WTC11 (cell line): ENCODE results near the gene PDZRN3. TPM values are rescaled to one million over a fixed set of nuclear protein-coding genes. Genes with fewer than 3 reads are reported as not detected.

Experiments
- ATAC-seq: fragments of 200-7000 bp; cut with Tn5 transposase; 2 replicates; pipeline ENCODE4 v1.10.0; 2021; ENCODE audit warnings: mild to moderate bottlenecking, moderate library complexity
- CTCF ChIA-PET: fragments of 300-600 bp; sonication (Branson Sonifier 250); formaldehyde crosslinking; loops from one replicate; lab custom pipeline; 2021; ENCODE audit warnings: antibody characterized with exemption; lab: Charles Lee
- POLR2A ChIA-PET: fragments of 350-600 bp; sonication (Branson Sonifier 250); formaldehyde crosslinking; loops from one replicate; lab custom pipeline; 2021; ENCODE audit warnings: antibody characterized with exemption; lab: Charles Lee
- DNase-seq: peaks from one replicate; pipeline ENCODE4 v3.0.0; 2021; ENCODE audit warnings: low spot score
- H3K27ac Mint-ChIP-seq: 2 replicates; pipeline ENCODE4 v1.8.0; 2021; ENCODE audit warnings: mixed read lengths
- H3K27me3 Mint-ChIP-seq: 2 replicates; pipeline ENCODE4 v1.8.0; 2021; ENCODE audit warnings: low read depth, mild to moderate bottlenecking, moderate library complexity, mixed read lengths
- H3K36me3 Mint-ChIP-seq: 2 replicates; pipeline ENCODE4 v1.8.0; 2021; ENCODE audit warnings: mixed read lengths
- H3K4me1 Mint-ChIP-seq: 2 replicates; pipeline ENCODE4 v1.8.0; 2022; ENCODE audit warnings: mixed read lengths
- H3K4me3 Mint-ChIP-seq: 2 replicates; pipeline ENCODE4 v1.8.0; 2021; ENCODE audit warnings: mild to moderate bottlenecking, moderate library complexity, mixed read lengths
- H3K9me3 Mint-ChIP-seq: 2 replicates; pipeline ENCODE4 v1.8.0; 2021; ENCODE audit warnings: mixed read lengths
- ETV6 ChIP-seq: sonication (generic); formaldehyde crosslinking; IDR thresholded peaks from 2 replicates; pipeline ENCODE4 v1.8.1; 2022; ENCODE audit warnings: mild to moderate bottlenecking, missing genetic modification reagents
- FOXP1 ChIP-seq: sonication (generic); formaldehyde crosslinking; IDR thresholded peaks from 2 replicates; pipeline ENCODE4 v1.8.0; 2022; ENCODE audit warnings: missing genetic modification reagents, mild to moderate bottlenecking, moderate library complexity, borderline replicate concordance
- GTF2I ChIP-seq: fragments of 250-450 bp; sonication (Bioruptor Pico); conservative IDR thresholded peaks from 2 replicates; pipeline ENCODE4 v1.4.0; 2021; ENCODE audit warnings: mild to moderate bottlenecking
- IRF2 ChIP-seq: sonication (generic); formaldehyde crosslinking; IDR thresholded peaks from 2 replicates; pipeline ENCODE4 v1.8.0; 2022; ENCODE audit warnings: low read depth, missing genetic modification reagents, borderline replicate concordance
- NFATC4 ChIP-seq: fragments of 250-450 bp; sonication (Bioruptor Pico); IDR thresholded peaks from 2 replicates; pipeline ENCODE4 v1.9.0; 2021; ENCODE audit warnings: mild to moderate bottlenecking
- NFYB ChIP-seq: sonication (generic); formaldehyde crosslinking; conservative IDR thresholded peaks from 2 replicates; pipeline ENCODE4 v1.8.0; 2022; ENCODE audit warnings: low read depth, missing genetic modification reagents
- NR3C1 ChIP-seq: sonication (generic); formaldehyde crosslinking; conservative IDR thresholded peaks from 2 replicates; pipeline ENCODE4 v1.8.1; 2023; ENCODE audit warnings: low read depth, mild to moderate bottlenecking, missing genetic modification reagents
- OVOL2 ChIP-seq: fragments of 250-450 bp; sonication (Bioruptor Pico); IDR thresholded peaks from 2 replicates; pipeline ENCODE4 v1.9.0; 2021; ENCODE audit warnings: mild to moderate bottlenecking, borderline replicate concordance
- RORB ChIP-seq: fragments of 250-450 bp; sonication (Bioruptor Pico); IDR thresholded peaks from 2 replicates; pipeline ENCODE4 v1.9.0; 2021; ENCODE audit warnings: mild to moderate bottlenecking
- TCF7 ChIP-seq: sonication (generic); formaldehyde crosslinking; IDR thresholded peaks from 2 replicates; pipeline ENCODE4 v1.8.0; 2022; ENCODE audit warnings: mild to moderate bottlenecking, low read depth, missing genetic modification reagents, moderate library complexity
- TP53 ChIP-seq: sonication (generic); formaldehyde crosslinking; IDR thresholded peaks from 2 replicates; pipeline ENCODE4 v1.8.1; 2023; ENCODE audit warnings: mild to moderate bottlenecking, missing genetic modification reagents
- ZNF232 ChIP-seq: sonication (generic); formaldehyde crosslinking; IDR thresholded peaks from 2 replicates; pipeline ENCODE4 v1.8.0; 2022; ENCODE audit warnings: mild to moderate bottlenecking, missing genetic modification reagents
- ZNF263 ChIP-seq: sonication (generic); formaldehyde crosslinking; IDR thresholded peaks from 2 replicates; pipeline ENCODE4 v1.8.1; 2022; ENCODE audit warnings: low read depth, mild to moderate bottlenecking, moderate library complexity, missing genetic modification reagents
- ZNF416 ChIP-seq: fragments of 250-450 bp; sonication (Bioruptor Pico); IDR thresholded peaks from 2 replicates; pipeline ENCODE4 v1.9.0; 2021; ENCODE audit warnings: mild to moderate bottlenecking, inconsistent platforms
- total RNA-seq: library from RNA; stranded (reverse); gene quantifications from 3 replicates; pipeline ENCODE4 v1.2.3, GENCODE V29; 2021
- TF ChIP-seq, protein P1 (sequence below): sonication (generic); formaldehyde crosslinking; IDR thresholded peaks from 2 replicates; pipeline ENCODE4 v1.8.0; 2022; ENCODE audit warnings: mild to moderate bottlenecking, missing genetic modification reagents
- TF ChIP-seq, protein P2 (sequence below): sonication (generic); formaldehyde crosslinking; IDR thresholded peaks from 2 replicates; pipeline ENCODE4 v1.8.1; 2022; ENCODE audit warnings: low read depth, missing genetic modification reagents, borderline replicate concordance
- TF ChIP-seq, protein P3 (sequence below): sonication (generic); formaldehyde crosslinking; IDR thresholded peaks from 2 replicates; pipeline ENCODE4 v1.8.0; 2023; ENCODE audit warnings: missing genetic modification reagents, mild to moderate bottlenecking, borderline replicate concordance
- TF ChIP-seq, protein P4 (sequence below): sonication (generic); formaldehyde crosslinking; IDR thresholded peaks from 2 replicates; pipeline ENCODE4 v1.8.1; 2023; ENCODE audit warnings: mild to moderate bottlenecking, missing genetic modification reagents
- TF ChIP-seq, protein P5 (sequence below): fragments of 250-450 bp; sonication (Bioruptor Pico); IDR thresholded peaks from 2 replicates; pipeline ENCODE4 v1.9.0; 2021; ENCODE audit warnings: mild to moderate bottlenecking, borderline replicate concordance
- TF ChIP-seq, protein P6 (sequence below): fragments of 250-450 bp; sonication (Bioruptor Pico); IDR thresholded peaks from 2 replicates; pipeline ENCODE4 v1.9.0; 2021; ENCODE audit warnings: mild to moderate bottlenecking

The PDZRN3 gene
- total RNA-seq, 1 experiment from 2014 or later, result 9.5 TPM

DNA sequence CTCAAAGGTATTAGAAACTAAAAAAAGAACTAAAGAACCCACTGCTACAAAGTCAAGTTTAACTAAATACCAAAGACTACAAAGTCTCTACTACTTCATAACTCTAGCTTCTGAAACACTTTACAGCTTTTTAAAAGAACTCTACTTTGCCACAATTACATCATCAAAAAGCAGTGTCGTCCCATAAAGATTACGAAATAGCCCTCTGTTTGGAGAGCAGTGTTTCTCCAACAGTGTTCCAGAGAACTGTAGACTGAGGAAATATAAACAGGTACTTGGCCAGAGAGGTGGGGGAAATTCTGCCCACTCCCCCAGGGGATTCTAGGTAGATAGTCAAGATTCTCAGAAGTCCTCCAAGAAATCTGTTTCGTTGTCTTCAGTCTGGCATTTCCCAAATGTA lies 225.6 kb downstream of the PDZRN3 start:
- ATAC-seq, result no peak
- H3K27ac Mint-ChIP-seq, result no peak overlapping the region; the same call in 1 of the 2 replicates
- POLR2A ChIA-PET, result no interaction called here

DNA sequence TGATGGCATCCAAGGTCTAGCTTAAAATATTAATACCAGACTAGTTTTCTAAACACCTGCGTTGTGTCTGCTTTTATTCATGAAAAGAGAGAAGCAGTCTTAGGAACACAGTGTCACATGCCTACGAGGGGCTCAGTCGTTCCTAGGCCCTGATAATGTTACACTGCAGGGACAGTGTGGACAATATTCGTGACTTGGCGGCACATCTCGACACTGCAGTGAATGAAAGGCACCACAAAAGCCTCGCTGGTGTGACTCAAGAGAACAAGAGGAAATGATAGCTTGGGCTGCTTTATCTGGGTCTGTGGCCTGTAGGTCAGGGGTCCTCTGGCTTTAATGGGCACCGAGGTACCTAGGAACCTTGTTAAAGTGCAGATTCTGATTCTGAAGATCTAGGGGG lies 226.7 kb downstream of the PDZRN3 start:
- 0 out of 2 replicates have a peak, but pooled peaks cover 3% of the 10 kb centered on the region for H3K4me1 Mint-ChIP-seq
- TF ChIP-seq, protein P1, sequence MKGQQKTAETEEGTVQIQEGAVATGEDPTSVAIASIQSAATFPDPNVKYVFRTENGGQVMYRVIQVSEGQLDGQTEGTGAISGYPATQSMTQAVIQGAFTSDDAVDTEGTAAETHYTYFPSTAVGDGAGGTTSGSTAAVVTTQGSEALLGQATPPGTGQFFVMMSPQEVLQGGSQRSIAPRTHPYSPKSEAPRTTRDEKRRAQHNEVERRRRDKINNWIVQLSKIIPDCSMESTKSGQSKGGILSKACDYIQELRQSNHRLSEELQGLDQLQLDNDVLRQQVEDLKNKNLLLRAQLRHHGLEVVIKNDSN (CRISPR knock-in tag), result no peak
- TF ChIP-seq FOXP1 (CRISPR knock-in tag) (no peak), TCF7 (CRISPR knock-in tag) (no peak), ZNF232 (CRISPR knock-in tag) (no peak), NFATC4 (no peak), ZNF416 (CRISPR knock-in tag) (no peak), RORB (CRISPR knock-in tag) (no peak), IRF2 (CRISPR knock-in tag) (no peak), TP53 (no peak), GTF2I (no peak), ETV6 (no peak), ZNF263 (no peak)
- TF ChIP-seq, protein P2, sequence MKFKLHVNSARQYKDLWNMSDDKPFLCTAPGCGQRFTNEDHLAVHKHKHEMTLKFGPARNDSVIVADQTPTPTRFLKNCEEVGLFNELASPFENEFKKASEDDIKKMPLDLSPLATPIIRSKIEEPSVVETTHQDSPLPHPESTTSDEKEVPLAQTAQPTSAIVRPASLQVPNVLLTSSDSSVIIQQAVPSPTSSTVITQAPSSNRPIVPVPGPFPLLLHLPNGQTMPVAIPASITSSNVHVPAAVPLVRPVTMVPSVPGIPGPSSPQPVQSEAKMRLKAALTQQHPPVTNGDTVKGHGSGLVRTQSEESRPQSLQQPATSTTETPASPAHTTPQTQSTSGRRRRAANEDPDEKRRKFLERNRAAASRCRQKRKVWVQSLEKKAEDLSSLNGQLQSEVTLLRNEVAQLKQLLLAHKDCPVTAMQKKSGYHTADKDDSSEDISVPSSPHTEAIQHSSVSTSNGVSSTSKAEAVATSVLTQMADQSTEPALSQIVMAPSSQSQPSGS, result no peak
- ChIA-PET POLR2A (no interaction called here), CTCF (interaction anchor here (0.6 to 1.3 kb wide), 2 partner anchors 298 to 383 kb away, joined by 3 to 4 read pairs; no protein-coding TSS in a partner anchor)
- DNase-seq (no peak), ATAC-seq (no peak)
- H3K27ac Mint-ChIP-seq, result no peak overlapping the region
- H3K4me3 Mint-ChIP-seq, result no peak overlapping the region
- no peaks in the 10 kb centered on the region for H3K27me3 Mint-ChIP-seq
- H3K36me3 Mint-ChIP-seq, result peaks cover under 1% of the 10 kb centered on the region; the same call in 1 of the 2 replicates
- peaks cover under 1% of the 10 kb centered on the region; the same call in 1 of the 2 replicates for H3K9me3 Mint-ChIP-seq

More for the DNA sequence above, 225.6 kb downstream of the PDZRN3 start:
- Mint-ChIP-seq H3K36me3 (peaks cover 5% of the 10 kb centered on the region), H3K27me3 (no peaks in the 10 kb centered on the region), H3K4me3 (no peak overlapping the region), H3K4me1 (peaks cover 4% of the 10 kb centered on the region), H3K9me3 (peaks cover 3% of the 10 kb centered on the region; the same call in 1 of the 2 replicates)
- DNase-seq, result no peak
- CTCF ChIA-PET, result interaction anchor here (1.3 kb wide), 1 partner anchor 299 kb away, joined by 4 read pairs; no protein-coding TSS in a partner anchor
- no peak for TF ChIP-seq OVOL2 (CRISPR knock-in tag)
- TF ChIP-seq, protein P3, sequence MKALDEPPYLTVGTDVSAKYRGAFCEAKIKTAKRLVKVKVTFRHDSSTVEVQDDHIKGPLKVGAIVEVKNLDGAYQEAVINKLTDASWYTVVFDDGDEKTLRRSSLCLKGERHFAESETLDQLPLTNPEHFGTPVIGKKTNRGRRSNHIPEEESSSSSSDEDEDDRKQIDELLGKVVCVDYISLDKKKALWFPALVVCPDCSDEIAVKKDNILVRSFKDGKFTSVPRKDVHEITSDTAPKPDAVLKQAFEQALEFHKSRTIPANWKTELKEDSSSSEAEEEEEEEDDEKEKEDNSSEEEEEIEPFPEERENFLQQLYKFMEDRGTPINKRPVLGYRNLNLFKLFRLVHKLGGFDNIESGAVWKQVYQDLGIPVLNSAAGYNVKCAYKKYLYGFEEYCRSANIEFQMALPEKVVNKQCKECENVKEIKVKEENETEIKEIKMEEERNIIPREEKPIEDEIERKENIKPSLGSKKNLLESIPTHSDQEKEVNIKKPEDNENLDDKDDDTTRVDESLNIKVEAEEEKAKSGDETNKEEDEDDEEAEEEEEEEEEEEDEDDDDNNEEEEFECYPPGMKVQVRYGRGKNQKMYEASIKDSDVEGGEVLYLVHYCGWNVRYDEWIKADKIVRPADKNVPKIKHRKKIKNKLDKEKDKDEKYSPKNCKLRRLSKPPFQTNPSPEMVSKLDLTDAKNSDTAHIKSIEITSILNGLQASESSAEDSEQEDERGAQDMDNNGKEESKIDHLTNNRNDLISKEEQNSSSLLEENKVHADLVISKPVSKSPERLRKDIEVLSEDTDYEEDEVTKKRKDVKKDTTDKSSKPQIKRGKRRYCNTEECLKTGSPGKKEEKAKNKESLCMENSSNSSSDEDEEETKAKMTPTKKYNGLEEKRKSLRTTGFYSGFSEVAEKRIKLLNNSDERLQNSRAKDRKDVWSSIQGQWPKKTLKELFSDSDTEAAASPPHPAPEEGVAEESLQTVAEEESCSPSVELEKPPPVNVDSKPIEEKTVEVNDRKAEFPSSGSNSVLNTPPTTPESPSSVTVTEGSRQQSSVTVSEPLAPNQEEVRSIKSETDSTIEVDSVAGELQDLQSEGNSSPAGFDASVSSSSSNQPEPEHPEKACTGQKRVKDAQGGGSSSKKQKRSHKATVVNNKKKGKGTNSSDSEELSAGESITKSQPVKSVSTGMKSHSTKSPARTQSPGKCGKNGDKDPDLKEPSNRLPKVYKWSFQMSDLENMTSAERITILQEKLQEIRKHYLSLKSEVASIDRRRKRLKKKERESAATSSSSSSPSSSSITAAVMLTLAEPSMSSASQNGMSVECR (CRISPR knock-in tag), result no peak

DNA sequence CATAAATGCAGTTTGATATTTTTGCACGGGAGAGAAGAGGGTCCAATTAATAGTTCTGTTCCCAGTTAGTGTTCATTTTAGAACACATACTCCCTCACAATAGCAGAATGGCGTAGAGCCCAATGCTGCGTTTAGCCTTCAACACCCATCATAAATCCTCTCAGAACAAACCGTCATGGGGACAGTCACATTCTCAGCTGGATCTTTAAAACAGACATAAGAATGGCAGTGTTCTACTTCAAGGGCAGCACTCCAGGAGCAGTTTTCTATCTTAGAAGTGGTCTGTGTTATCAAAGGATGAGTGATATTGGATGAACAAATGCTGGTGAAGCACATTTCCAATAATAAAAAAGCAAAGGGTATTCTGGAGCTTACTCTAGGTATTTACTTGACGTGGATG lies 230.5 kb downstream of the PDZRN3 start:
- H3K9me3 Mint-ChIP-seq, result no peaks in the 10 kb centered on the region
- ChIA-PET POLR2A (no interaction called here), CTCF (no interaction called here)
- 0 out of 2 replicates have a peak, but pooled peaks cover 3% of the 10 kb centered on the region for H3K4me1 Mint-ChIP-seq
- no peak overlapping the region for H3K4me3 Mint-ChIP-seq
- H3K27me3 Mint-ChIP-seq, result no peaks in the 10 kb centered on the region
- DNase-seq, result no peak
- H3K27ac Mint-ChIP-seq, result peak overlapping the region; percentile 17; the same call in 1 of the 2 replicates
- no peak for ATAC-seq
- peaks cover 4% of the 10 kb centered on the region; the same call in 1 of the 2 replicates for H3K36me3 Mint-ChIP-seq
- TF ChIP-seq, protein P4, sequence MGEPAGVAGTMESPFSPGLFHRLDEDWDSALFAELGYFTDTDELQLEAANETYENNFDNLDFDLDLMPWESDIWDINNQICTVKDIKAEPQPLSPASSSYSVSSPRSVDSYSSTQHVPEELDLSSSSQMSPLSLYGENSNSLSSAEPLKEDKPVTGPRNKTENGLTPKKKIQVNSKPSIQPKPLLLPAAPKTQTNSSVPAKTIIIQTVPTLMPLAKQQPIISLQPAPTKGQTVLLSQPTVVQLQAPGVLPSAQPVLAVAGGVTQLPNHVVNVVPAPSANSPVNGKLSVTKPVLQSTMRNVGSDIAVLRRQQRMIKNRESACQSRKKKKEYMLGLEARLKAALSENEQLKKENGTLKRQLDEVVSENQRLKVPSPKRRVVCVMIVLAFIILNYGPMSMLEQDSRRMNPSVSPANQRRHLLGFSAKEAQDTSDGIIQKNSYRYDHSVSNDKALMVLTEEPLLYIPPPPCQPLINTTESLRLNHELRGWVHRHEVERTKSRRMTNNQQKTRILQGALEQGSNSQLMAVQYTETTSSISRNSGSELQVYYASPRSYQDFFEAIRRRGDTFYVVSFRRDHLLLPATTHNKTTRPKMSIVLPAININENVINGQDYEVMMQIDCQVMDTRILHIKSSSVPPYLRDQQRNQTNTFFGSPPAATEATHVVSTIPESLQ (CRISPR knock-in tag), result no peak
- TF ChIP-seq NFATC4 (no peak), NFYB (CRISPR knock-in tag) (no peak), NR3C1 (CRISPR knock-in tag) (no peak), TP53 (no peak), GTF2I (no peak)
- TF ChIP-seq, protein P5, sequence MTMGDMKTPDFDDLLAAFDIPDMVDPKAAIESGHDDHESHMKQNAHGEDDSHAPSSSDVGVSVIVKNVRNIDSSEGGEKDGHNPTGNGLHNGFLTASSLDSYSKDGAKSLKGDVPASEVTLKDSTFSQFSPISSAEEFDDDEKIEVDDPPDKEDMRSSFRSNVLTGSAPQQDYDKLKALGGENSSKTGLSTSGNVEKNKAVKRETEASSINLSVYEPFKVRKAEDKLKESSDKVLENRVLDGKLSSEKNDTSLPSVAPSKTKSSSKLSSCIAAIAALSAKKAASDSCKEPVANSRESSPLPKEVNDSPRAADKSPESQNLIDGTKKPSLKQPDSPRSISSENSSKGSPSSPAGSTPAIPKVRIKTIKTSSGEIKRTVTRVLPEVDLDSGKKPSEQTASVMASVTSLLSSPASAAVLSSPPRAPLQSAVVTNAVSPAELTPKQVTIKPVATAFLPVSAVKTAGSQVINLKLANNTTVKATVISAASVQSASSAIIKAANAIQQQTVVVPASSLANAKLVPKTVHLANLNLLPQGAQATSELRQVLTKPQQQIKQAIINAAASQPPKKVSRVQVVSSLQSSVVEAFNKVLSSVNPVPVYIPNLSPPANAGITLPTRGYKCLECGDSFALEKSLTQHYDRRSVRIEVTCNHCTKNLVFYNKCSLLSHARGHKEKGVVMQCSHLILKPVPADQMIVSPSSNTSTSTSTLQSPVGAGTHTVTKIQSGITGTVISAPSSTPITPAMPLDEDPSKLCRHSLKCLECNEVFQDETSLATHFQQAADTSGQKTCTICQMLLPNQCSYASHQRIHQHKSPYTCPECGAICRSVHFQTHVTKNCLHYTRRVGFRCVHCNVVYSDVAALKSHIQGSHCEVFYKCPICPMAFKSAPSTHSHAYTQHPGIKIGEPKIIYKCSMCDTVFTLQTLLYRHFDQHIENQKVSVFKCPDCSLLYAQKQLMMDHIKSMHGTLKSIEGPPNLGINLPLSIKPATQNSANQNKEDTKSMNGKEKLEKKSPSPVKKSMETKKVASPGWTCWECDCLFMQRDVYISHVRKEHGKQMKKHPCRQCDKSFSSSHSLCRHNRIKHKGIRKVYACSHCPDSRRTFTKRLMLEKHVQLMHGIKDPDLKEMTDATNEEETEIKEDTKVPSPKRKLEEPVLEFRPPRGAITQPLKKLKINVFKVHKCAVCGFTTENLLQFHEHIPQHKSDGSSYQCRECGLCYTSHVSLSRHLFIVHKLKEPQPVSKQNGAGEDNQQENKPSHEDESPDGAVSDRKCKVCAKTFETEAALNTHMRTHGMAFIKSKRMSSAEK (CRISPR knock-in tag), result no peak
- TF ChIP-seq, protein P6, sequence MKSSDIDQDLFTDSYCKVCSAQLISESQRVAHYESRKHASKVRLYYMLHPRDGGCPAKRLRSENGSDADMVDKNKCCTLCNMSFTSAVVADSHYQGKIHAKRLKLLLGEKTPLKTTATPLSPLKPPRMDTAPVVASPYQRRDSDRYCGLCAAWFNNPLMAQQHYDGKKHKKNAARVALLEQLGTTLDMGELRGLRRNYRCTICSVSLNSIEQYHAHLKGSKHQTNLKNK (CRISPR knock-in tag), result no peak
